Ramos (cell line): ENCODE measurements around the gene RAB40B.

ENCODE experiments used
- in situ Hi-C: fragments of 300-500 bp; cut with MboI; formaldehyde crosslinking; loops from one replicate; pipeline ENCODE4 v1.14.3; 2022; ENCODE audit warnings: low sequenced_read_pairs; ENCODE audit not compliant: unreplicated experiment

RAB40B gene

DNA sequence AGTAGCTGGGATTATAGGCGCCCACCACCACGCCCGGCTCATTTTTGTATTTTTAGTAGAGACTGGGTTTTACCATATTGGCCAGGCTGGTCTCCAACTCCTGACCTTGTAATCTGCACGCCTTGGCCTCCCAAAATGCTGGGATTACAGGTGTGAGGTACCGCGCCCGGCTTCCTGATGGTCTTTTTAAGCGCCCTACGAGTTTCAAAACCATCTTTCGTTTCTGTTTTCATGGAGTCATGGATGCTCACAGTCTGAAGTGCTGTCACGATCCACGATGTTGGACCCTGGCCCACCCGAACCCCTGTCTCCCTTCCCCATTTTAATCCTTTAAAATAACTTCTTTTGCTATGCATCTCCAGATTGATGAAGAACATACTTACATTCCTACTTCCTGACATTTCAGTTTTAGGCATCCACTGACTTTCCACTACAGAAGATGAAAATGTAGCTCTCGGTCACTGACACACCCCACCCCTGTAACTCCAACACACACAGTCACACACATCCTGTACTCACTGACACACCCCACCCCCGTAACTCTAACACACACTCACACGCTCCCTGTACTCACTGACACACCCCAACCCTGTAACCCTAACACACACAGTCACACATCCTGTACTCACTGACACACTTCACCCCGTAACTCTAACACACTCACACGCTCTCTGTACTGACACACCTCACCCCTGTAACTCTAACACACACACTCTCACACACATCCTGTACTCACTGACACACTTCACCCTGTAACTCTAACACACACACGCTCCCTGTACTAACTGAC lies 27.6 kb downstream of the RAB40B start:
- in situ Hi-C loops = no loop called here

DNA sequence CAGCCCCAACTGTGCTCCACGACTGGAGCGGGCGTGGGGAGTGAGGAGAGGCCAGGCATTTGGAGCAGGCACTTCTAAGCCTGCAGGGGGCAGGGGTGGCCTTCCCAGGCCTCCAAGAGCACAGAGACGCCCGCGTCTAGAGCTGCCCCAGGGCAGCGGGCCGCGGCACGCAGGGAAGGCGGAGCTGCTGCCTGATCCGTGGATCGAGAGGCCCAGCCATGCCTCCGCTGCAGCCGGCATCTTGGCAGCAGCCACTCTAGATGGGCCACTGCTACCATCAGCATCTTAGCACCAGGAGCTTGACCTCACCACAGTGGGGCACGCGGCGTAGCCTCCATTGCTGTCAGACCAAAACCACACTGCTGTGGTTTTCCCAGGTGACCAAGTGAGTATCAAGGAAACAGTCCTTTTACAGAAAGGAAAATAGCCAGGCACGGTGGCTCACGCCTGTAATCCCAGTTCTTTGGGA lies 29.8 kb downstream of the RAB40B start:
- in situ Hi-C loops = no loop called here

DNA sequence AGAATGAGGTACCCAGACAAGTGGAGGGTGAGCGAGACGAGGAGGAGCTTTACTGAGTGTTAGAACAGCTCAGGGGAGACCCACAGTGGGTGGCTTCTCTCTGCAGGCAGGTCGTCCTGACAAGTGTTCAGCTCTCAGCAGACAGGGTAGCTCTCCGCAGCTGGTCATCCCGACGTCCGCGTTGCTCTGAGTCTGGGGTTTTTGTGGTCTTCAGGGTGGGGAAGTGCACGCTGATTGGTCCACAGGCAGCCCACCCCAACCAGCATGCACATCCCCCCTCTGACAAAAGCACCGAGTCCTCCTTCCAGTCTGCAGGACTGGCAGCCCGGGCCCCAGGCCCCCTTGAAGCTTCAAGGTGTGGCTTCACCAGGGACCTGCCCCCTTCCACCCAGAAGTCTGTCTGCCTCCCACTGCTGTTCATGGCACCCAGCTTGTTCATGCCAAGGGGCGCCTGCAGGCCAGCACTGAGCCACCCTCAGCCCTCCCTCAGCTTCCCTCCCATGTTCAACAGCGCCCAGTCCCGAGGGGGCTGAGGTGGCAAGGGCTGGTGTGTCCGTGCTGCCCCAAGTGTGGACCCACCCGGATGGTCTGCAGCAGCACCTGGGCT lies 30.4 kb downstream of the RAB40B start:
- in situ Hi-C loops = no loop called here

DNA sequence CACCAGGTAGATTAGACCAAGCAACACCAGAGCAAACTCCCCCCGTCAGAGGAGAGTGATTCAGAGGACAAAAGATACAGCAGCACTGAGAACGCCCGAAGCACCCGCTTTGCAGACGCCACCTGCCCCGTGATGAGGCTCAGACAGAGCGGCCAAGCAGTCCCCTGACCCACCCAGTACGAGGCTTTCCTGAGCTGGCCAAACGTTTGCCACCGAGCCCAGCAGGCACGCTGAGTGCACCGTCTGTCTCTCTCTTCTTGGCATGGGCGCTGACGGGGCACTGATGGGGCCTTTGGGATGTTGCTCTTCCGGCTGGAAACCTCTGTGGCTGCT lies 30.9 kb downstream of the RAB40B start:
- in situ Hi-C loops = no loop called here

DNA sequence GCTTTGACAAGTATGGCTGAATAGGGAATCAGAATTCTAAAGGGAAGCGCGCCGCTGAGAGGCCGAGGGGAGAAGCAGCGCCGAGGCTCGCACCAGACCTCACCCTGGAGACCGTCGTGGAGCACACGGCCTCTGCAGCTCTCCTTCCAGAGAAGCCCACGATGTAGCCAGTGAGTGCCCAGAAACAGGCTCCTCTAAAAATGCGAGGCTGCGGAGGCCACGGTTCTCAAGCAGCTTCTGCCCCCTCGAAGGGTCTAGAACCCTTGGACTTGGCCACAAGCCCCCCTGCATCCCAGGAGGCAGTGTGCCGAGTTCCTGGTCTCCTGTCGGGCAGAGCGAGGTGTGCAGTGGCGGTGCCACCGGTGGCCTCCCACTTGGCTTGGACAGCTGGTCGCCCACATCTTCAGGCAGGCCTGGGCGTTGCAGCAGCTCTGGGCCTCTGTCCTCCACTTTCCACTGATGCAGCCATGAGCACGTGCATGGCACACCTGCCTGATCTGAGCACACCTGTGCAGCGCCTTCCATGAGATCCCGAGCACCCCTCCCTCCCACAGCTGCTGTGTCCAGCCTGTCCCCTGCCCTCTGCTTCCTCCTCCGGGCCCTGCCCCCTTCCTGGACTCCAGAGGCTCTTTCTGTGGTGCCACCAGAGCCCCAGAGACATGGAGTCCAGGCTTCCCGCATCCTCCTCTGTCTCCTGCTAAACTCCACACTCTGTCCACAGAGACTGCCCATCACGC lies 31.4 kb downstream of the RAB40B start:
- in situ Hi-C loops = no loop called here

DNA sequence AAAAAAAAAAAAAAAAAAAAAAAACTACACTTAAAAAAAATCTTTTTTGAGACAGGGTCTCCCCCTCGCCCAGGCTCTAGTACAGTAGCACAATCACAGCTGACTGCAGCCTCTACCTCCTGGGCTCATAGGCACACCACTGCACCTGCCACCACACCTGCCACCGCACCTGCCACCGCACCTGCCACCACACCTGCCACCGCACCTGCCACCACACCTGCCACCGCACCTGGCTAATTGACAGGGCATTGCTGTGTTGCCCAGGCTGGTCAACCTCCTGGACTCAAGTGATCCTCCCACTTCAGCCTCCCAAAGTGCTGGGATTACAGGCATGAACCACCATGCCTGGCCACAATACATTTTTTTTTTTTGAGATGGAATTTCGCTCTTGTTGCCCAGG lies 32.6 kb downstream of the RAB40B start:
- in situ Hi-C loops = no loop called here

DNA sequence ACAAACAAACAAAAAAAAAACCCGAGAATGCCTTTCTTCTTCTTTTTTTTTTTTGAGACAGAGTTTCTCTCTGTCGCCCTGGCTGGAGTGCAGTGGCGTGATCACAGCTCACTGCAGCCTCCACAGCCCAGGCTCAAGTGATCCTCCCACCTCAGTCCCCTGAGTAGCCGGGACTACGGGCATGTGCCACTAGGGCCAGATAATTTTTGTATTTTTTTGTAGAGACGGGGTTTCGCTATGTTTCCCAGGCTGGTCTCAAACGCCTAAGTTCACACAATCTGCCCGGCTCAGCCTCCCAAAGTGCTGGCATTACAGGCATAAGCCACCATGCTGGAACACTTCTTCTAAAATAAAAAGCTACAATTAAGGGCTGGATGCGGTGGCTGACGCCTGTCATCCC lies 33.3 kb downstream of the RAB40B start:
- in situ Hi-C loops = no loop called here

DNA sequence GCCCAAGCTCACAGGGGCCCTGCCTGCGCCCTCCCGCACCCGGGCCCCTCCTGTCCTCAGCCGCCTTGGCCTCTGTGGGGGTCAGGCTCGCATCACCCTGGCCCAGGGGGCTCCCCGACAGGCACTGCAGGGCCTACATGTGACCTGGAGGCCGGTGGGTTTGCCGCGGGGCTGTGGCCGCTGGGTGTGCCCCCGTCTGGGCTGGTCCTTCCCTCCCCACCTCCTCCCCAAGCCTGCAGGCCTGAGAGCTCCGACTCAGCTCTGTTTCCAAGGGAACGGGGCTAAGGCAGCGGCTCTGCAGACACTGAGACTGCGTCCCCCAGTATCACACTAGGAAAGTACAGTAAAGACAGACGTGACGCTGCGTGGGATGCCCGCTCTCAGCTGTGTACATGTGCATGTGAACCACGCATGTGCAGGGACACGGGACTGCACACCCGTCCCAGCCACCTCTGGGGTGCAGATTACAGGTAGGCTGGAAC lies 33.8 kb downstream of the RAB40B start:
- in situ Hi-C loops = no loop called here

DNA sequence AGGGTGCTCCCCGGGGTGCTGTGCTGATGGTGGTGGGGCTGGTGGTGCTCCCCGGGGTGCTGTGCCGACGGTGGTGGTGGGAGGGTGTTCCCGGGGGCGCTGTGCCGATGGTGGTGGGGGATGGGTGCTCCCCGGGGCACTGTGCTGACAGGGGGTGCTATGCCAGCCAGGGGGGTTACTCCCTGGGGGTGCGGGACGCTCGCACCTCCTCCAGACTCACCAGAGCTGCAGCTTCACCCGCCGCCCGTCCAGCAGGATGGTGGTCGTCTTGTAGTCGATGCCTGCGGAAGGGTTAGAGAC lies 34.3 kb downstream of the RAB40B start:
- in situ Hi-C loops = no loop called here

DNA sequence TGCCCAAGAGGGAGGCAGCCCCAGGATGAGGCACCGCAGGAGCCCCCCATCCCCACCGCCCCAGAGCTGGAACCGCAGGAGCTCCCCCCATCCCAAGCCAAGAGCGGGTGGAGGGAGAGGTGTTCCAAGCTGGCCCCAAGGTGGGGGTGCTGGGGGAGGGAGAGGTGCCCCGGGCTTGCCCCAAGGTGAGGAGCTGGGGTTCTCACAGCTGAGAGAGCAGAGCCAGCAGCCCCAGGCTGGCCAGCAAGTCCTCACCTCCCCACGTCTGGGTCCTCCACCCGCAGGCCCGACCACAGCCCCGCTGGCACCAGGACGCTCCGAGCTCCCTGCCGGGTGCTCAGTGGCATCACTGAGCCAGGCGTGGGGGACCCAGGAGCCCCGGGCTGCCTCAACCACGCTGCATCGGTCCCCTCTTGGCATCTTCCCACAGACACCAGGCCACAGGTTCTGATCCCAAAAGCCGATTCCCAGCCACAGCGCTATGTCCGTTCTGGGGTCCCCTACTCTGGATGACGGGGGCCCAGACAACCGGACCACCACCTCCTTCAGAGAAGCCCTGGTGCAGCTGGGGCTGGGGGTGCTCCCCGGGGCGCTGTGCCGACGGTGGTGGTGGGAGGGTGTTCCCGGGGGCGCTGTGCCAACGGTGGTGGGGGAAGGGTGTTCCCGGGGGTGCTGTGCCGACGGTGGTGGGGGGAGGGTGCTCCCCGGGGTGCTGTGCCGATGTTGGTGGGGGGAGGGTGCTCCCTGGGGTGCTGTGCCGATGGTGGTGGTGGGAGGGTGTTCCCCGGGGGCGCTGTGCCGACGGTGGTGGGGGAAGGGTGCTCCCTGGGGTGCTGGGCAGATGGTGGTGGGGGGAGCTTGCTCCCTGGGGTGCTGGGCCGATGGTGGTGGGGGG lies 34.9 kb downstream of the RAB40B start:
- in situ Hi-C loops = no loop called here

DNA sequence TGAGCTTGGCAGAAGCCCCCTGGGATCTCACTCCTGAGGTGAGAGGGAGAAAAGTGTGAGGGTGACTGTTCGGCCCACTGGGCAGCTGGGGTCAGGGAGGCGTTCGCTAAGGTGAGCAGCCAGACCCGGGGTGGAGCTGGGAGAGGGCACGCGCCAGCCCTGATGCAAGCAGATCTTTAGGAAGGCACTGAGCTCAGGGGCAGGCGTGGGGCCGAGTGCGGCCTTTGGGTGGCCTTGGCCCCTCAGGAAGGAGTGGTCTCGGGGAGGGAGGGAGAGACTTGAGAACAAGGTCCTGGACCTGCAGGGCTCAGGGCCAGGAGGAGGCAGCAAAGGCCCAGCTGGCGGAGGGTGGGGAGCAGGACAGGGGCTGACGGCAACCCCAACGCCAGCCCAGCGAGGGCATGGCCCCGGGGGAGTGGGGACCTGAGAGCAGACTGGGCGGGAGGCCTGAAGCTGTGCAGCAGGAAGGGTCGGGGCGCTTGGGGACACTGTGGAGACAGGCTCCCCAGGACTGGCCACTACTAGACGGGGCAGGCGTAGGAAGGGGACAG lies 35.7 kb downstream of the RAB40B start:
- in situ Hi-C loops = no loop called here

DNA sequence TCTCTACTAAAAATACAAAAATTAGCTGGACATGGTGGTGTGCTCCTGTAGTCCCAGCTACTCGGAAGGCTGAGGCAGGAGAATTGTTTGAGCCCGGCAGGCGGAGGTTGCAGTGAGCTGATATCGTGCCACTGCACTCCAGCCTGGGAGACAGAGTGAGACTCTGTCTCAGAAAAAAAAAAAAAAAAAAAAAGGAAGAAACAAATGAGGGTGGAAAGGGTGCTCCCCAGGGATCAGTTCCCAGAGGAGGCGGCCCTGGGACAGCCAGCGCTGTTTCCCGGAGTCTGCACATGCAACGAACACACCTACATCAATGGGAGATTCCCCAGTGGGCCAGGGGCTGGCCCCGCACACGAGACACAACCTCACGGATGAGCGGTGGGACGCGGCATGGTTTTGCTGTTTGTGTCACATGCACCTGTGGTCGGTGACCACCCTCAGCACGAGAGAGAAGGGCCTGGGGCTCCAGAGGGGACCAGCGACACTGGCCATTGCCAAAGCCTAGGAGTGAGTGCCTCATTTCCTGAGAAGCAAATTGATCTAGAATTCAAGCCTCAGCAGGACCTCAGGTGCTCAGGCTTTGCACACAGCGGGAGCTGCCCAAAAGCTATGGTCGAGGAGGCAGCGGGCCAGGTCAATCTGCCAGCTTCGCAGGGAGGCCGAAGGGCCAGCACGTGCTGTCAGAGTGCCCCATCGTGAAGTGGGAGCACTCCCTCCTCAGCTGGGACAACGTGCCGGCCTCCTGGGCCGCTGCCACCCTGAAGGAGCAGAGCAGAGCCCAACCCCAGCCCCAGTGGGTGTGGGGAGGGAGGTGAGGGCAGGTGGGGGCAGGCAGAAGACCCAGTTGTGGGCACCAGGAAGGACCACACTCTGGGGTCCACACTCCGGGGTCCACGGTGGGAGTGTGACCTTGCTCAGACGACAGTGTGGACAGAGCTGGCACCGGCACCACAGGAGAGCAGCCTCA lies 36.5 kb downstream of the RAB40B start:
- in situ Hi-C loops = no loop called here

DNA sequence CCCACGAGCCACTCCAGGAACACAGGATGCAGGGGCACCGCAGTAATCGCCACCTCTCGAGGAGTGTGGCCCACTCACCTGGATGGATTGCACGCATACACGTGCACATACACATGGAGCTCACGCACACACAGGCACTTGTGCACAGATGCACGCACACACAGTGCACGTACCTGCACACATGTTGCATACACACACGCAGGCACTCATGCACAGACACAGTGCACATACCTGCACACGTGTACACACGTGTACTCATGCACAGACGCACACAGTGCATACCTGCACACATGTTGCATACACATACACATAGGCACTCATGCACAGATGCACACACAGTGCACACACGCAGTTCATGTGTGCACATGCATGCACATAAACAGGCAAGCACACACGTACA lies 38.6 kb downstream of the RAB40B start:
- in situ Hi-C loops = loop anchor here (10.0 kb wide), 1 partner anchor 95 kb away; the partner anchor contains the start of gene TBCD

DNA sequence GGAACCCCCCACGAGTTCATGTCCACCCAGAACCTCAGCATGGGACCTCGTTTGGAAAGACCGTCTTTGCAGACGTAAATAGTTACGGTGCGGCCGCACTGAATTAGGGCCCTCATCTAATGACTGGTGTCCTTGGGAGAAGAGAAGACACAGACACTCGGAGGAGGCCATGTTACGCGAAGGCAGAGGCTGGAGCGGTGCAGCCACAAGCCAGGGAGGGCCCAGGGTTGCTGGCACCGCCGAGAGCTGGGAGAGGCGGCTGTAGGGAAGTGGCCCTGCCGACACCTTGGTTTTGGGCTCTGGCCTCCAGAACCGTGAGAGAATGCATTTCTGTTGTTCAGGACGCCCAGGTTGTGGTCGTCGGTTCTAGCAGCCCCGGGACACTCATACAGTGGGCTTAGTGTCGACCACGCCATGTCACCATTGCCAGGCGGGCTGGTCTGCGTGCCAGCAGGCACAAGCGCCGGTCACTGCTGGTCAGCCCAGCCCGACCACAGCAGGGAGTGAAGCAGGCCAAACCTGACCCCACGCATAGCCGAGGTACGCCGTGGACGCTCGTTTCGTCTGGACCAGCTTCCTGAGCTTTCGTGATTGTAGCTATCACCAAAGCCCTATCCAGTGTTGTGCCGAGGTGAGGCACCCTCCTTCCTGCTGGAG lies 39.6 kb downstream of the RAB40B start:
- in situ Hi-C loops = loop anchor here (10.0 kb wide), 1 partner anchor 96 kb away; the partner anchor contains the start of gene TBCD

DNA sequence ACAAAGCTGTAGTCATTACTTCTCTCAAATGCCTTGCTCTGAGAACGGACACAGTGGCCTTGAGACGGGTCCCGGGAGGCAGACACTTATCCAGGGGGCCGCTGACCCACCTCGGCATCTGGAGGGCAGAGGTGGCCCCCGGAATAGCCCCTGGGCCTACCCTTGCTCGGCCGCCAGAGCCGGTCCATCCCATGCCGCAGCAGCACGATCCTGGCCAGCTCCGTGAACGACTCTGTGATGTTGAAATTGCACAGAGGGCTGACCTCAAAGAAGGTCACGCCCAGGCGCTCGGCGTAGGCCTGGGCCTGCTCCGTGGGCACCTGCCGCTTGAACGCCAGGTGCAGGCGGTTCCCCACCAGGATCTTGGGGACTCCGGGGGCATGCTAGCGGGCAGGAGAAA lies 40.2 kb downstream of the RAB40B start:
- in situ Hi-C loops = loop anchor here (10.0 kb wide), 1 partner anchor 96 kb away; the partner anchor contains the start of gene TBCD

DNA sequence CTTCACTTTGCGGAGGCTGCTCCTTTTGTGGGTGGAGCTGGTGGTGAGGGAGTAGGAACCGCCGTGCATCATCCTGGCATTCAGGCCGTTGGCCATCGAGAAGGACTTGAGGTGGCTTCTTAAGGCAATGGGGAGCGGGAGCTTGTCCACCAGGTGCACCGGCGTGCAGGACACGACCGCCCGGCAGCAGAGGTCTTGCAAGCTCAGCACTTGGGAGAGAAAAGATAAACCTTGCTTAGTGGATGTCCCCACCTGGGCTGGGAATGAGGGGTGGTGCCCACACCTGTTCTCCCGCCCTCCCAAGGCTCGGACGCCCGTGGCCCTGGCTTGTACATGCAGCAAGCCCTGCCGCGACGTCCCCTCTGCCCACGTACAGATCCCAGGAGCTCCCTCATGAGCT lies 40.6 kb downstream of the RAB40B start:
- in situ Hi-C loops = loop anchor here (10.0 kb wide), 1 partner anchor 97 kb away; the partner anchor contains the start of gene TBCD

DNA sequence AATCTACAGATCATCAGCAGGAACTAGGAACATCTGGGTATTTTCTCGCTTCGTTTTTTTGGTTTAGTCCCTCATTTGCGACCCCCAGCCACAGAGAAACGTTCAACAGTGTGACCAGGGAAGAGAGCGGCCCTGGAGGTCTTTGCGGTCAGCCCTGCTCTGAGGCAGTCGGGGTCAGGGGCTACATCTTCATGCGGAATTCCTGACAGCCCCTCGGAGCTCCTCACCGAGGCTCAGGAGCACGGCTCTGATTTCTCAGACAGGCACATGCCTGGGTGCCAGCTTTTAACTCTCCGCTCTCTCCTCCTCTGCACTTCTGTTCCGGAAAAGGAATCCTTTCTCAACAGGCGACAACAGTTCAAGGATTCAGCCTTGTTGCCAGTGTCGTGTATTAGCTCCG lies 42.2 kb downstream of the RAB40B start:
- in situ Hi-C loops = loop anchor here (10.0 kb wide), 1 partner anchor 99 kb away; the partner anchor contains the start of gene TBCD

DNA sequence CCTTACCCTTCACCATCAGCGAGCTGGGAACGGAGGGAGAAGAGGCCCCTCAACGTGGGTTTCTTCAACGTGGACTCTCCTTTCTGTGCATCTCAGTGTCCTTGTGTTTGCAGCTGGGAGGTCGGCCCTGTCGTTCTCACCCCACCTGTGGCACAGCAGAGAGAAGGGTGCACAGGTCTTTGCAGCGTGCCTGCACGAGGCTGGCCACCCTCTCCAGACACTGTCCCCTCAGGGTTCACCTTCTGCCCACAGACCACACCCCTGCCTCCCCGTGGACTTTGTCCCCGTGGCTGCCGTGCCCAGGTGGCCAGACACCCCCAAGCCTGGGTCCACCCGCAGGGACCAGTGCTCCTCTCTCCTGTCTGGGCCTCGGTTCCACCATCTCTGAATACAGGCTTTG lies 43.0 kb downstream of the RAB40B start:
- in situ Hi-C loops = loop anchor here (10.0 kb wide), 1 partner anchor 99 kb away; the partner anchor contains the start of gene TBCD
